Measurements from ENCODE around the gene MPEG1. TPM values are rescaled to one million over a fixed set of nuclear protein-coding genes. Genes with fewer than 3 reads are reported as not detected.

MPEG1 gene
- total RNA-seq, 1 experiment from 2014 or later = not detected

DNA sequence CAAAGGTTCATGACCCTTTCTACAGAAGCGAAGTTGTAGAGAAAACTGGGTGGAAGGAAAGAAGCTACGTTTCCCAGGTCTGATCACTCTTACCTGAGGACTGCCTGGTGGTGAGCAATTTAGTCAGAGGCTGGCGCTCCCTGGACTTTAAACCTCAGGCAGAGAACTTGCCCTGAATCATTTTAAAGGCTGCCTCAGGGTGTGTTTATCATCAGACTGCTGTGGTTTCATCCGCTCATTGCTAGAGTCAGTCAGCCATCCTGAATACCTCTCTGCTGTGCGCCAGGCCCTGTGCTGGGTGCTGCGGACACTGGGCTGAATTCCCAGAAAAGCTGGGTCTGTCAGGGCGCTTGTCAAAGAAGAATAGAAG lies 38.1 kb downstream of the MPEG1 start:
- TF ChIP-seq CTCF (IDR thresholded peaks at IDR 0.05; ENCODE audit: insufficient read depth in 1 of 2, low read depth in 1 of 2, low read length in 1 of 2, severe bottlenecking in 1 of 2, unreplicated experiment in 1 of 2) = no peak
- intact Hi-C loops (cut with micrococcal nuclease; ENCODE audit: unreplicated experiment) = loop anchor here (1.0 to 10.0 kb wide), 3 partner anchors 12 to 580 kb away; partner anchors contain the start of gene STX3
- CTCF ChIA-PET = interaction anchor here (1.5 to 6.1 kb wide), 4 partner anchors 7 to 68 kb away, joined by 10 to 304 read pairs (median 34); partner anchors contain the start of gene FAM111B
- Mint-ChIP-seq H3K36me3 (ENCODE audit: insufficient read depth, unreplicated experiment) (peaks cover 56% of the 10 kb centered on the region), H3K4me3 (ENCODE audit: unreplicated experiment) (peak overlapping the region; percentile 74), H3K27ac (ENCODE audit: unreplicated experiment) (peak overlapping the region; percentile 73), H3K9me3 (ENCODE audit: unreplicated experiment) (peaks cover 25% of the 10 kb centered on the region), H3K4me1 (ENCODE audit: low read depth, unreplicated experiment) (peaks cover 28% of the 10 kb centered on the region), H3K27me3 (ENCODE audit: insufficient read depth, unreplicated experiment) (no peaks in the 10 kb centered on the region)
- Histone ChIP-seq H3K36me3 (ENCODE audit: control insufficient read depth, insufficient read depth, low read length) (peaks cover 9% of the 10 kb centered on the region; the same call in 1 of the 2 replicates), H3K4me1 (peaks cover 21% of the 10 kb centered on the region), H3K4me3 (ENCODE audit: low read depth, low read length) (peak overlapping the region; percentile 4; the same call in 1 of the 2 replicates), H3K27me3 (replicated peaks; ENCODE audit: control insufficient read depth, insufficient read depth, low read length) (no peaks in the 10 kb centered on the region), H3K9me3 (peaks cover 10% of the 10 kb centered on the region; the same call in 1 of the 2 replicates)
- peak; percentile 59 to 68 for DNase-seq
- POLR2A ChIA-PET = interaction anchor here (0.7 to 3.7 kb wide), 9 partner anchors 8 to 494 kb away, joined by 3 to 69 read pairs (median 5); partner anchors contain the start of genes FAM111B and PATL1
- BruUV-seq (replicated peaks) = no TSS peak

DNA sequence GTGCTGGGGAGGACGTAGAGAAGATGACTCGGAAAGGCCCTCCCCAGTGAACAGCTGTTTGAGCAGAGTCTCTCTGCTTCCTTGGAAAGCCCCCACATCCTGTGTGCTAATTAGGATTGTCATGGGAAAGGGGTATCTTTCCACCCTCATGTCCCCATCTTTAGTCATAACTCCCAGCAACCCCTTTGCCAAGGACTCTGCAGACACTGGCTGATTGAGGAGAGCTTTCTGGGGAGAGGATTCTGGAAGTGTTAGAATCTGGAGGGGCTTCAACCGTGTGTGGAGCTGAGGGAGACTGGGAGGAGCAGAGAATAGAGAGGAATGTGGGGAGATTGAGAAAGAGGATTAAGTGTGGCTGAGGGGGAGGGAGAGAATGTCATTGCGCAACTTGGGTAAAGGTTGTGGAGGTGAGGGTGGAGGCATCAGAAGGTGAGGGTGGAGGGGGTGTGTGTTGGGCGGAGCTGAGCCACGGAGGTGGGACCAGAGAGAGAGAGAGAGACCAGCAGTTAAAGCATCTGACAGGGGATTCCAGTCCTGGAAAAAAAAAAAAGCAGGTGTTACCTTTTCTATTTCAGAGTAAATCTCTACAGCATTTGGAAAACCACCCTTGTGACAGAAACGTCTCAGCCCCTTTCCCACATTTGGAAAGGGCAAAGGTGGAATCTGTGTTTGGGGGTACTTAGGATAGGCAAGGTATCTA lies 38.6 kb downstream of the MPEG1 start:
- POLR2A ChIA-PET = interaction anchor here (0.6 to 3.7 kb wide), 10 partner anchors 8 to 495 kb away, joined by 3 to 69 read pairs (median 4); partner anchors contain the start of genes FAM111B, OSBP and PATL1
- H3K27me3 ChIP-seq (replicated peaks; ENCODE audit: control insufficient read depth, insufficient read depth, low read length) = no peaks in the 10 kb centered on the region
- H3K4me3 Mint-ChIP-seq (ENCODE audit: unreplicated experiment) = peak overlapping the region; percentile 74
- H3K9me3 Mint-ChIP-seq (ENCODE audit: unreplicated experiment) = peaks cover 25% of the 10 kb centered on the region
- no peak for TF ChIP-seq CTCF (IDR thresholded peaks at IDR 0.05; ENCODE audit: insufficient read depth in 1 of 2, low read depth in 1 of 2, low read length in 1 of 2, severe bottlenecking in 1 of 2, unreplicated experiment in 1 of 2)
- peak overlapping the region; percentile 52 for H3K4me3 ChIP-seq (ENCODE audit: low read depth, low read length)
- peaks cover 21% of the 10 kb centered on the region for H3K4me1 ChIP-seq
- H3K9me3 ChIP-seq = peaks cover 5% of the 10 kb centered on the region; the same call in 1 of the 2 replicates
- peaks cover 28% of the 10 kb centered on the region for H3K4me1 Mint-ChIP-seq (ENCODE audit: low read depth, unreplicated experiment)
- H3K36me3 Mint-ChIP-seq (ENCODE audit: insufficient read depth, unreplicated experiment) = peaks cover 51% of the 10 kb centered on the region
- intact Hi-C loops (cut with micrococcal nuclease; ENCODE audit: unreplicated experiment) = loop anchor here (1.0 to 10.0 kb wide), 3 partner anchors 12 to 581 kb away; partner anchors contain the start of gene STX3
- H3K36me3 ChIP-seq (ENCODE audit: control insufficient read depth, insufficient read depth, low read length) = peaks cover 6% of the 10 kb centered on the region; the same call in 1 of the 2 replicates
- DNase-seq = peak; percentile 94 to 97
- H3K27ac Mint-ChIP-seq (ENCODE audit: unreplicated experiment) = peak overlapping the region; percentile 73
- H3K27me3 Mint-ChIP-seq (ENCODE audit: insufficient read depth, unreplicated experiment) = no peaks in the 10 kb centered on the region
- TSS peak; percentile 99 for BruUV-seq (replicated peaks)
- CTCF ChIA-PET = interaction anchor here (1.5 to 6.1 kb wide), 4 partner anchors 8 to 67 kb away, joined by 10 to 304 read pairs (median 34); partner anchors contain the start of gene FAM111B

Data from Caco-2 (cell line).